GM19467 (cell line): ENCODE data around the gene SPTLC3.

Experiments
- ATAC-seq: cut with Tn5 transposase; IDR thresholded peaks from one replicate; pipeline ENCODE4 v1.9.1; 2021; ENCODE audit warnings: mild to moderate bottlenecking, moderate library complexity; ENCODE audit not compliant: unreplicated experiment

Gene SPTLC3

DNA sequence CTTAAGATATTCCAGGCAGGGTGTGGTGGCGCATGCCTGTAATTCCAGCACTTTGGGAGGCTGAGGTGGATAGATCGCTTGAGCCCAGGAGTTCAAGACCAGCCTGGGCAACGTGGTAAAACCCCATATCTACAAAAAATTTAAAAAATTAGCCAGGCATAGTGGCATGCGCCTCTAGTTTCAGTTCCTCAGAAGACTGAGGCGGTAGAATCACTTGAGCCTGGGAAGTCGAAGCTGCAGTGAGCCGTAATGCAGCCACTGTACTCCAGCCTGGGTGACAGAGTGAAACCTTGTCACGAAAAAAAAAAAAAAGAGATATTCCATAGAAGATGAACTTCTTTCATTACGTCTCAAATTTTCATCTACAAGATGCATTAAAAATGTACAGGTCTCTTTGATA is 165.6 kb downstream of the SPTLC3 start:
- ATAC-seq: no peak

DNA sequence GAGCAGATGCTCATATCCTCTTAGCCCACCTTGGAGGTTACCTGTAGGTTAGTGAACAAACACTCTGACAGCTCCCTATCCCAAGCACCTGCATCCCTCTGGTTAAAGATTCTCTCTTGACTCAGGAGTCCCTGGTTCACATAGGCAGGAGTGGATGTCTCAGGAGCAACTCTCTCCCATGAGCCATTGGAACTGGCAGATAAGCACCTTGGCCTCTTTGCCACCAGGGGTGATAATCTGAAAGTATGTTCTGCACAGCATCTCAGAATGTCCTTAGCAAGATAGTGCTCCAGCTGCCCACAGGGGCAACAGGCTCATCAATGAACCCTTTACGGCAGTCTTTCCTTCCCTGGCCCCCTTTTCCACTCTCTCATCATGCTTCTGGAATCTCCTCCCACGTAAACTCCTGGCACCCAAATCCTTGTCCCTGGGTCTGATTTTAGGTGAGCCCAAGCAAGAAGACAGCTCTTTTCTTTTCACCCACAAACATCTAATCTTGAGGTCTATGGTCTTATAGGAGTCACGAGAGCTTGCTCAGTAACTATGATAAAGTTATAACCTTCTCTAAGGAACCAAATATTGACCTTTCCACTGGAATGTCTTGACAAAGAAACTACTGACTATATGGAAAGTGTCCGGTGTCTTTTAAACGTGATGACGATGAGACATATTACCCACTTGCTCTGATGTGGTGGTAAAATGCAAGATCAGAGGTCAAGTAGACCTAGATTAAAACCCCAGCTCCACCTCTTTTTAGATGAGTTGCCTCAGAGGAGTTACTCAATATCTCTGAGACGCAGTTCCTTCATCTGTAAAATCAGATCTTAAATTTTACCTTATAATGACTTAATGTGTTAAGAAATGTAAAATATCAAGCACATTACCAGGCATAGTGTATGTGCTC is 172.5 kb downstream of the SPTLC3 start:
- ATAC-seq: no peak

DNA sequence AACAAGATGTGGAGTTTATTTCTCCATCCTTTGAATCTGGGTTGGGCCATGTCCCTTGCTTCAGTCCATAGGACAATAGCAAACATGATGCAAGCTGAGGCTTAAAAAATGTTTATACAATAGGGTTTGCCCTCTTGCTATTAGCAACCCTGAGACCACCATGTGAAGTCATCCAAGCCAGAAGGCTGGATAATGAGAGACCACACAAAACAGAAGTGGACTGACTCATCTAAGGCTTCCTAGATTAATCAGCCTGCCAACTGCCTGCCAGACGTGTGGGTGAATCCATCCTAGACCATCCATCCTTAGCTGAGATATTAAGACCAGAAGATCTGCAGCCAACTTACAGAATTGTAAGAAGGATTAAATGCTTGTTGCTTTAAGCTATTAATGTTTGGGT is 174.2 kb downstream of the SPTLC3 start:
- no peak for ATAC-seq

DNA sequence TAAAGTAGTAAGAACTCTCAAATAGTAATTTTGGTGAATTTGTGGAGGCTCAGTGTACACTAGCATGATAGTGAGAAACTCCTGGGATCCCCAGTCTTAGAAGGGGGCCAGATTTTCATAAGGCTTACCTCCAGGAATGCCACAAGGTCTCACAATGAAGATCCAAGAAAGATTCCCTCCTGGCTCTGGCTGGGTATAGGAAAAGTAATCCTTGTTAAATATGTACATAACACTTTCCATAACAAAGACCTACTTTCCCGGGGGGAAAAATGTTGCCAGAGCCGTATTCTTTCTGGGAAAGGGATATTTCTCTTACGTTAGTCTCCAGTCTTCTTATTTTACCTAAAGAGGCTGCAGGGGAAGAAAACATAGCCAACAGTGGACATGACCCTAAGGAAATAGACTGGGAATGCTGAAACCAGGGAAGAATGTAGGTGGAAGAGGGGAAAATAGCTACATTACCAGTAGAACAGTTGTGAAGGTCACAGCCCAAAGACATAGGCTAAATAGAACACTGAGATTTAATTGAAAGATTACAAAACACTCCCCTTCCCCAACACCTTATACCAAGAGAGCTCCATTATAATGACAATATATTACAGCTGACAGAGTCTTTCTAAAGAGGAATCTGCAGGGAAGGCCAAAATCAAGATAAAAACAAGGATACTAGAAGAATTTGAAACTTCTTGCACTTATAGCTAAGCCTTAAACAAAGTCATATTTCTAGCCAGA is 177.4 kb downstream of the SPTLC3 start:
- ATAC-seq: no peak

DNA sequence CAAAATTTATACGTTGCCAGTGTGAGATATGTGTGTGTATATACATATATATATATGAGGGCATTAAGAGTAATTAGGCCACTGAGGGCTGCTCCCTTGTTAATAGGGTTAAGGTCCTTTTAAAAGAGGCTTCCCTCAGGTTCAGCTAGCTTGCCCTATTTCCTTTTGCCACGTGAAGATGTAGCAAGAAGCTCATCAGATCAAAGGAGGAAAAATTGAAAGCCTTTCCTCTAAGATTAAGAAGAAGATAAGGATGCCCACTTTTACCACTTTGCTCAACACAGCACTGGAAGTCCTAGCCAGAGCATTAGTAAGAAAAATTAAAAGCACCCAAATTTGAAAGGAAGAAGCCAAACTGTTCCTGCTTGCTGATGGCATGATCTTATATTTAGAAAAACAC is 179.1 kb downstream of the SPTLC3 start:
- ATAC-seq: no peak

DNA sequence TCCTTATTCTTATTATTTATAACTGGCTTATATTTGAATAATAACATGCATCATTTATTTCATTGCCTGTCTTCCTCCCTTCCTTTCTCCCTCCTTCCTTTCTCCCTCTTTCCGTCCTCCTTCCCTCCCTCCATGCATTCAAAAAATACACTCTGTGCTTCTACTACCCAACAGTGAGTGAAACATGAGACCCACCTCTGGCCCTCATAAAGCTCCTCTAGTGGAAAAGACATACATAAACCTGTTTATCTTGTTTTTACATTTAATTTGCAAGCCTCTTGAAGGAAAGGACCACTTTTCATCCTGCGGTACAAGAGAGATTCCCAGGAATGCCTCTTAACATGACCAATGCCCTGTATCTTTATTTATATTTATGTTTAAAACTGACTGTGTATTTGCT is 190.5 kb downstream of the SPTLC3 start:
- ATAC-seq: no peak

DNA sequence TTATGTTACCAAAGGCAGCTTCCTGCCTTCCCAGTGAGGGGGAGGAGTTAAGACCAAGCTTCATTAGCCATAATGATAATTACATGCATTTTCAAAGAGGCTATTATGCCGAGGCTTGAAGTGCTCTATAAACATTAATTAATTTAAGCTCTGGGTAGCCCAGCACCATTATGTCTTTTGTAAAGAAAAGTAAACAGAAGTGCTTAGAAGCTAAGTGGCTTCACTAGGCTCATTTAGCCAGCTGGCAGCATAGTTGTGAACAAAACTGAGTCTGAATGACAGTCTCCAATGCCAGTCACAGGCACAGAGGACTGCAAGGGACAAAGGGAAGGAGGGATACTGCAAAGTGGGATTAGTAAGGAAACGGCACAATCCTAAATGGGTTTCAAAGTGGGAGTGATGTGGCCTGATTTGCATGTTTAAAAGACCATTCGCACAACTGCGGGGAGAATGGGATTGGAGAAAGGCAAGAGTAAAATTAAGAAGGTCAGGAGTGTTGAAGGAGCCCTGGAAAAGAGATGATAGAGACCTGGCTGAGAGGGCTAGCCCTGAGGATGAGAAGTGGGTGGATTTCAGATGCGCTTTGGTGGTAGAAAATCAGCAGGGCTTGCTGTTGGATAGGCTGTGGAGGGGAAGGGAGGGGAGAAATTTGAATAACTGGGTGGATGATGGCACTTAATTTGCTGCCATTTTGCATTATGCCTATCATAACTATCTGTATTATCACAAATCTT is 192.2 kb downstream of the SPTLC3 start:
- ATAC-seq: no peak

DNA sequence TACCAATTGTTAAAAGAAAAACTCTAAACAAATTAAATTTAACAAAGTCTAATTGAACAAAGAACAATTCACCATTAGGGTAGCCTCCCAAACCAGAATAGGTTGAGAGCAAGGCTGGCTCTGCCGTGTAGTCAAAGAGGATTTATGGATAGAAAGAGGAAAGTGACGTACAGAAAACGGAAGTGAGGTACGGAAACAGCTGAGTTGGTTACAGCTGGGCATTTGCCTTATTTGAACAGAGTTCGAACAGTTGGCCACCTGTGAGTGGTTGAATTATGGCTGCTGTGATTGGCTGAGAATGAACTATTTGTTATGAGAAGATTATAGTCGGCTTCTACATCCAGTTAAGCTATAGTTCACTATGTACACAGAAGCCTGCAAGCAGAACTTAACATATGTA is 193.8 kb downstream of the SPTLC3 start:
- ATAC-seq: no peak

DNA sequence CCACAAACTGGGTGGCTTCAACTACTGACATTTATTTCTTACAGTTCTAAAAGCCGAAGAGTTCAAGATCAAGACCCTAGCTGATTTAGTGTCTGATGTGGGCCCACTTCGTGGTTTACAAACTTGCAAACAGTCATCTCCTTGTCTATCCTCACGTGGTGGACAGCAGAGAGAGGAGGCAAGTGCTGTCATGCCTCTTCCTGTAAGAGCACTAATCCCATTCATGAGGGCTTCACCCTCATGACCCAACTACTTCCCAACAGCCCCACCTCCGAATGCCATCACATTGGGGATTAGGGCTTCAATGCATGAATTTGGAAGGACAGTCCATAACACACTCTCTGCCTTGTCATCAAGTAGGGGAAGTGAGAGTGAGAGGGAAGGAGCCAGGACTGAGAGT is 196.7 kb downstream of the SPTLC3 start:
- no peak for ATAC-seq

DNA sequence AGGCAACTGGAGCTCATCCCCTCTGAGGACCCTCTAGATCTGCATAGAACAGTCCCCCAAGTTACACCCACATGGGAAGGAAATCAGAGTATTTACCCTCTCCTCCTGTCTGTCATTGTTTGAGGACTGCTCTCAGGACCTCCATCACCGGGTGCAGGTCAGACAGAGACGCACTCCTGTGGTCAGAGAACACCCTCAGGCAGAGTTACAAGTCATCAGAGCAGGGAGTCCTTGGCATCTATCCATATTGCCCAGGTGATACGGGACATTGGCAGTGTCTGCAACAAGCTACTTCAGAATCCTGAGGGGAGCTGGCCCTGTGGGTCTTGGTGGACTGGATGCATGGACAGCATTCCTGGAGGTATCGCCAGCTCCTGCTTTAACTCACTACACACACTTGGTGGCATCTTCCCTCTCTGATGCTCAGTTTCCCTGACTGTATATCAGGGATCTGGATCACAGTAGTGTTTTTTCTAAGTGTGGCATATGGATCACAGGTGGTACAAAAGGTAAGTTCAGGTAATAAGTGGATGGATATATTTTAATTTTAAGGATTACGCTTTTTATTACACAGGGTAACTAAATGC is 197.2 kb downstream of the SPTLC3 start:
- ATAC-seq: no peak

DNA sequence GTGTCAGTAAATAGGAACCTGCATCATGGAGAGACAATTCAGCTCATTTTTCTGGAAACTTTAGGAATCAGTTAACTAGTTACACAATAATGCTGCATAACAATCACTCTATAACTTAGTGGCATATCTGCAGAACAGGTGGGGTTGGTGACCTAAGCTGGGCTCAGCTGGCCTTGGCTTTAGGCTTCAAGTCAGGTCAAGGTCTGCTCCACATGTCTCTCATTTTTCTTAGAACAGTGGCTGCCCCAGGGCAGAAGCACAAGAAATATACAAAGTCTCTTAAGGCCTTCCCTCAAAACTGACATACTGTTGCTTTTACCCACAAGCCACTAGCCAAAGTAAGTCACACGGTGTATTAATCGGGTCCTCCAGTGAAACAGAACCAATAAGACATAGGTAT is 198.2 kb downstream of the SPTLC3 start:
- ATAC-seq: no peak

DNA sequence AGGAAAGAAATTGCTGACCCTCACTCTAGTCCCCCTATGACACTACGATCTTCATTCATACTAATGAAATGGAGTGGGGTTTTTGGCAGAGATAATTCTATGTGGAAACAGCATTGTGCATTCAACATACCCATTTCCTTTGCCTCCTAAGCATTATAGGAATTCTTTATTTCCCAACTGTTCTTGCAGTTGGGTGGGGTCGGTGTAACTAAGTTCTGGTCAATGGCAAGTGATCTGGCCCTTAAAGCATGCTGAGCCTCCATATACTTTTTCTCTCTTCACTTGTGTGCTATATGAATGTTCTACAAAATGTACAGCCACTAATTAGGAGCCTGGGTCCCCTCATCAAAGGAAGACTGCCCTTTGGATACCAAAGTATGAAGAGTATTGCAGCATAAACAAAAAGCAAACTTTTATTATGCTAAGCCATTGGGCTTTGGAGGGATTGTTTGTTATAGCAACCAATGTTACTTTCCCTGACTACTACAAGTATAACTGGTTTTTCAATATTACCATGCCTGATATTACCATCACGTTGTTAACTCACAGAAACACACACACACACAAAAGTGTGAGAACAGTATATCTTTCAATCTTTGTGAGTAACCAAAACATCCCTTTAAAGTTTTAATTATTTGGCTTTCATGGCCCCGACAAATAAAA is 203.3 kb downstream of the SPTLC3 start:
- no peak for ATAC-seq

DNA sequence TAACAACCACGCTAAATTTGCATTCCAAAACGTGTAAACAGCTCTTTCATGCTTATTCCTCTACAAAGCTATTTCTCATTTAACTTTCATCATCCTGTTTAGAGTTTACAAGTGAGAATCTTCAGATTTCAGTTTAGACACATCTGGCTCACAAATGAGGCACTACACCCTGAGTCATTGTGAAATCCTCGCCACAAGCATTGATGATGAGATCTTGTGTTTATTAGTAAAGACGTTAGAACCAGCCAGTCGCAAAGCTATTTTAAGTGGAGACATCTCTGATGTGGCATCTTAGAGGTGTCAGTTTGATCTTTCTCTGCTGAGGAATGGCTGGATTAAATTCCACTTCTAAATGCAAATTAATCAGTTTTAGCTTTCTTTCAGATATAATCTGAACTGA is 204.0 kb downstream of the SPTLC3 start:
- ATAC-seq: no peak

DNA sequence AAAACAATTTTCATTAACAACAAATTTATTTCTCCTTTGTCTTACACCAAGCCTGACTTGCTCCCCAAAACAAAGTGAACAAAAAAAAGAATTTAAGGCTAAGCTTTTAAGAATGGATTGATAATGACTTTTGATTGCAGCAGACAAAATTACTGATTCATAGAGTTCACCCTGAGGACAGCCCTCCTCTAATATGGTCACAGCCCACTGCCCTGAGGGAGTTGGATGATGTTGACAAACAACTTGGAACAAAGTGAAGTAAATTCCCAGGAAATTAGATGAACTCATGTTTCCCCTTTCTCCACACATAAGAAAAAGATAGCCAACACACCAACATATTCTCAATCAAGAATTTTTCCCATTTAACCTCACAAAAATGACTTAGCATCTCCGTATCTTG is 204.6 kb downstream of the SPTLC3 start:
- no peak for ATAC-seq

DNA sequence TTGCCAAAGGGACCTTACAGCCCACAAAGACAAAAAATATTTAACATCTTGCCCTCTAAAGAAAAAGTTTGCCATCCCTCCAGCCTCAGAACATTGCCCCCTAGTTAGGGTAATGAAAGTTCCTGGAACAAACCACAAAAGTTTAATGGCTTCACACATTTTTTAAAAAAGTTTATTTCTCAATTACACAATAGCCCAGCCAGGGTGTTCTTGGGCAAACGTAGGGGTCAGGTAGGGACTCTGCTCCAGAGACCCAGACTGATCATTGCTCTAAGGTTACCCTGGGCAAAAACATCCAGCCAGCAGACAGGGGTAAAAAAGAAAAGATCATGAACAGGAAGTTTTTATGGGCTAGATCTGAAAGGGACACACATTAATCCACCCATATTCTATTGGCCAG is 207.8 kb downstream of the SPTLC3 start:
- ATAC-seq: no peak
